Endometrial microvascular endothelial cells (primary cell): ENCODE results near the gene PSMA3. TPM values are rescaled to one million over a fixed set of nuclear protein-coding genes. Genes with fewer than 3 reads are reported as not detected.
"Not testable (repeated sequence)": the region's sequence is repeated elsewhere in the genome, so short reads cannot be mapped to it uniquely, and the experiment has no call there.

ENCODE experiments used
- in situ Hi-C: cut with HindIII; loops from 2 replicates; pipeline ENCODE4 v1.10.0; 2017; ENCODE audit warnings: low sequenced_read_pairs, low pct_unique_long_range_greater_than_20kb; ENCODE audit errors: inconsistent ontology term
- total RNA-seq: library from RNA; depleted of rRNA; stranded (reverse); fragments of >200 nt; gene quantifications from one replicate; pipeline ENCODE4 v1.2.3, GENCODE V29; 2015; ENCODE audit errors: inconsistent ontology term

The PSMA3 gene
- total RNA-seq, 1 donor from 2014 or later, result 279 TPM

- in situ Hi-C loops, result not testable (repeated sequence)
These were observed 17.4 kb downstream of the PSMA3 start for GRCh38 chr14:58262005-58262404.

- in situ Hi-C loops, result no loop called here
These were observed 20.8 kb downstream of the PSMA3 start for GRCh38 chr14:58265401-58265800.

GRCh38 chr14:58270628-58271027 is 26.0 kb downstream of the PSMA3 start:
- in situ Hi-C loops, result no loop called here

GRCh38 chr14:58272588-58273372 is 28.1 kb downstream of the PSMA3 start:
- in situ Hi-C loops, result no loop called here

- in situ Hi-C loops, result no loop called here
These were observed 30.2 kb downstream of the PSMA3 start for GRCh38 chr14:58274881-58275280.

- in situ Hi-C loops, result no loop called here
These were observed 31.0 kb downstream of the PSMA3 start for GRCh38 chr14:58275527-58276190.

GRCh38 chr14:58276208-58276607 is 31.6 kb downstream of the PSMA3 start:
- in situ Hi-C loops, result no loop called here

- in situ Hi-C loops, result no loop called here
These were observed 33.5 kb downstream of the PSMA3 start for GRCh38 chr14:58278177-58278576.

GRCh38 chr14:58280954-58281787 is 36.5 kb downstream of the PSMA3 start:
- in situ Hi-C loops, result no loop called here

GRCh38 chr14:58281969-58282368 is 37.3 kb downstream of the PSMA3 start:
- in situ Hi-C loops, result no loop called here

GRCh38 chr14:58282925-58283593 is 38.4 kb downstream of the PSMA3 start:
- in situ Hi-C loops, result no loop called here

- in situ Hi-C loops, result no loop called here
These were observed 39.1 kb downstream of the PSMA3 start for GRCh38 chr14:58283730-58284129.

GRCh38 chr14:58285132-58285531 is 40.5 kb downstream of the PSMA3 start:
- in situ Hi-C loops, result no loop called here

- in situ Hi-C loops, result no loop called here
These were observed 43.0 kb downstream of the PSMA3 start for GRCh38 chr14:58287607-58288042.

- in situ Hi-C loops, result no loop called here
These were observed 43.6 kb downstream of the PSMA3 start for GRCh38 chr14:58288106-58288792.

- in situ Hi-C loops, result no loop called here
These were observed 47.0 kb downstream of the PSMA3 start for GRCh38 chr14:58291646-58292045.

GRCh38 chr14:58292187-58292586 is 47.5 kb downstream of the PSMA3 start:
- in situ Hi-C loops, result no loop called here

- in situ Hi-C loops, result no loop called here
These were observed 49.6 kb downstream of the PSMA3 start for GRCh38 chr14:58294201-58294600.
